HuH-7.5 (cell line): ENCODE measurements around the gene RENBP.

Source experiments
- DNase-seq: peaks from one replicate; pipeline ENCODE4 v3.0.0; 2011; ENCODE audit warnings: low spot score

The RENBP gene

GRCh38 chrX:153970357-153971123, 26.1 kb upstream of the RENBP start:
- DNase-seq, result no peak

GRCh38 chrX:153969904-153970356, 25.5 kb upstream of the RENBP start:
- DNase-seq, result no peak

GRCh38 chrX:153969125-153969903, 24.9 kb upstream of the RENBP start:
- no peak for DNase-seq

GRCh38 chrX:153968754-153969124, 24.3 kb upstream of the RENBP start:
- no peak for DNase-seq

DNA sequence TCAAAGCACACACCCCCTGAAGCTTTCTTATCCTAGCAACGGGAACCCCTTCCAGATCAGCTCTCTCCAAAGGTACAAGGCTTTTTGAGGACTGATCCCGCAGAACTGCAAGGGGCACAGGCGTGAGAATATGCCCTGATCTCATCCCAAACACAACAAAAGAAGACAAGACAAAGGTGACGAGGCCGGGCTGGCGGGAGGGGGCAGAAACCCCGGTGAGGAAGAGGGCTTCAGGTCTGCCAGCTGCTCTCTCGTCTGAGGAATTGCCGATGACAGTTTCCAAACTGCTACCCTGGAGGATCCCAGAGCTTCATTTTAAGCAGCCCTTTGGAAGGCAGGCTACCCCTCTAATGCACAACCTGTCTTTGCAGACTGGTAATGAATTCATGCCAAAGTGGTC, 23.8 kb upstream of the RENBP start:
- DNase-seq, result no peak

GRCh38 chrX:153967536-153968224, 23.2 kb upstream of the RENBP start:
- DNase-seq, result no peak

- no peak for DNase-seq
Measured at GRCh38 chrX:153966841-153967535, 22.5 kb upstream of the RENBP start.

- no peak for DNase-seq
Measured at GRCh38 chrX:153966283-153966688, 21.8 kb upstream of the RENBP start.

- DNase-seq, result no peak
Measured at GRCh38 chrX:153965406-153965805, 21.0 kb upstream of the RENBP start.

DNA sequence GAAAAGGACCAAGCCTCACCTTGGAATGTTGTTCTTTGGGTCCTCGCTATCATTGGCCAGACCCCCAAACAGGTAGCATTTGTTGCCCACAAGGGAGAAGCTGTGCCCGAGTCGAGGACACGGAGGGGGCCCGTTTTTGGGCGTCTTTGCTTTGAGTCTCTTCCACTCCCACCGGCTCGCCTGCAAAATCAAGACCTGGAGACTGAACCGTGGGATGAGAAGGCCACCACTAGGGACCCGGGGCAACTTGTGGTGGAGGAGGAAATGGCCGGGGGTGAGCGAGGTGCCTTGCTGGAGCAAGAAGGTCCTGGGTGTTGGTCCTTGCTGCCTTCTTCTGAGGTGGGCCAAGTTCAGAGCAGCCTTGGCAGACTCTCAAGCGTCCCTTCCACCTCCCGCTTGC, 19.7 kb upstream of the RENBP start:
- no peak for DNase-seq

DNA sequence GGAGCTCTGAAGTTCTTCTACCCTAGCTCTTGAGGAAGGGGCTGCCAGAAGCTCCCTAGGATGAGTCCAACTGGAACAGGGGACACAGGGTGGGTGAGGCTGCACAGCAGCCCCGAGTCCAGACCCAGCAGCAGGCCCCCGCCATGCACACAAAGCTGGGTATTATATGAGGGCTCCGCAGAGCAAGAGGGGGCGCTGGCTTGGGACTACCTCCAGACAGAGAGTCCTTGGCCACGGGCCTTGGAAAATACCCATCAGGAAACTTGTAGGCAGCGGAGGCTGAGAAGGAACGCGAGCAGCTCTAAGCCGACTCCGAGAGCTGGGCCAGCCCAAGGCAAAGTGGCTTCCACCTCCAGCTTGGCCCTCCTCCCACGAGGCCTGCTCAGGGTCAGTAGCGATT, 19.1 kb upstream of the RENBP start:
- DNase-seq, result no peak

GRCh38 chrX:153961292-153961691, 16.8 kb upstream of the RENBP start:
- DNase-seq, result no peak

GRCh38 chrX:153960786-153961185, 16.3 kb upstream of the RENBP start:
- DNase-seq, result no peak

DNA sequence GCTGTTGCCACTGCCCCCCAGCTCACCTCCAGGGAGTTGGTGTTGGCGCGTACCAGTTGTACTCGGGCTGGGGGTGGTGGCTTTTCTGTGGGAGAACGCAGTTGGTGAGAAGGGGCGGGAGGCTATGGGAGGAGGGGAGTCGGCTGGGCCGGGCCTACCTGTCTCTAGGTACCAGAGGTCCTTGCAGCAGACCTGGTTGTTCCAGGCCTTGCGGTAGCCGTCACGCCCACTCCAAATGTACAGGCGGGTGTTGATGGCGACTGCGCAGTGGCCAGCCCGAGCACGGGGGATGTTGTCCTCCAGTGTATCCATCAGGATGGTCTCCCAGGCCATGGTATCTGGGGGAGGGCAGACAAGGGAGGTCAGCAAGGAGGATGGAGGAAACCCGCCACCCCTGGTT, 15.6 kb upstream of the RENBP start:
- no peak for DNase-seq

DNA sequence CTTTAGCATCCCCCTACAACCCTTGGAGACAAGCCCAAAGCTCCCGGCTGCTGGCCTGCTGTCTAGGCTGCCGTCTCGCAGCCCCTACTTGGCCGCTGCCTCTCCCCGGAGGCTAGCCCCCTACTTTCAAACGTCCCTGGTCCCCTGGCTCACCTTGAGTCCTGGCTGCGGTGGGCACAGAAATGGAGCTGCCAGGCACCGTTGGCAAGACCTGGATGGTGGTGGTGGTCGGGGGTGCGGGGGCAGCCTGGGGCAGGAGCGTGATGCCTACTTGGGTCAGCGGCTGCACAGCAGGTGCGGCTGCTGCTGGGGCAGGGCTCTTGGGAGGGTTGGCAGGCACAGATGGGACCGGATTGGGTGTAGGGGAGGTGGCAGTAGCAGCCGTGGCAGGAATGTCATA, 15.2 kb upstream of the RENBP start:
- DNase-seq, result no peak

- no peak for DNase-seq
Measured at GRCh38 chrX:153958605-153959004, 14.2 kb upstream of the RENBP start.

GRCh38 chrX:153957224-153957623, 12.8 kb upstream of the RENBP start:
- DNase-seq, result no peak

- no peak for DNase-seq
Measured at GRCh38 chrX:153956044-153956907, 11.8 kb upstream of the RENBP start.

GRCh38 chrX:153955228-153955732, 10.8 kb upstream of the RENBP start:
- DNase-seq, result no peak

DNA sequence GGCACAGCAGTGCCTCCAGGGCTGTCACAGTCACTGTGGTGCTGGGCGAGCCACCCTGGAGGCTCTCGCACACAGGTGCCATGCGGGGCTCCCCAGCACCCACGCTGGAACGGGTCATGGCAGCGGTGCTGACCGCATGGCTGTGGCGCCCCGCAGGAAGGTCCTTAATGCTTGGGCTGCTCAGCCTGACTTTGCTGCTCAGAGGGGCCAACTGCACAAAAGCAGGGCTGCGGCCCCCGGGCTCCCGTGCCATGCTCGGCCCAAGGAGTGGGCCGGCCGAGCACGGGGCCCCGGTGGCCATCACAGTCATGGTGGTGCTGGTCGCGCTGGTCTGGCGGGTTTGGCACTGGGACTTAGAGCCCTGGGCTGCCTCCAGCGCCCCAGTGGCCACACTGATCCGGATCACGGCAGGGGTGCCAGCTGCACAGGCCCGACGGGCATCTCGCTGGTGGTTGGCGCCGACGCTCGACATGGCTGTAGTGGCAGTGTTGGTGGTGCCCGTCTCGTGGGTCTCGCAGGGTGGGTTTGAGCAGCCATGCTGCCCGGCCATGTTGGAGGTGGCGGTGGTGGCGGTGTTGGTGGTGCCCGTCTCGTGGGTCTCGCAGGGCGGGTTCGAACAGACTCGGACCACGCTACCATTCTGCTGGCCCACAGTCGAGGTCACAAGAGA, 10.2 kb upstream of the RENBP start:
- no peak for DNase-seq
